GM18526 (cell line): ENCODE results near the gene C3orf52.

ENCODE experiments used
- POLR2A ChIP-seq: IDR thresholded peaks from 3 replicates; pipeline ENCODE4 v1.6.1; 2011; ENCODE audit not compliant: insufficient read length; ENCODE audit errors: extremely low read depth

C3orf52 gene

DNA sequence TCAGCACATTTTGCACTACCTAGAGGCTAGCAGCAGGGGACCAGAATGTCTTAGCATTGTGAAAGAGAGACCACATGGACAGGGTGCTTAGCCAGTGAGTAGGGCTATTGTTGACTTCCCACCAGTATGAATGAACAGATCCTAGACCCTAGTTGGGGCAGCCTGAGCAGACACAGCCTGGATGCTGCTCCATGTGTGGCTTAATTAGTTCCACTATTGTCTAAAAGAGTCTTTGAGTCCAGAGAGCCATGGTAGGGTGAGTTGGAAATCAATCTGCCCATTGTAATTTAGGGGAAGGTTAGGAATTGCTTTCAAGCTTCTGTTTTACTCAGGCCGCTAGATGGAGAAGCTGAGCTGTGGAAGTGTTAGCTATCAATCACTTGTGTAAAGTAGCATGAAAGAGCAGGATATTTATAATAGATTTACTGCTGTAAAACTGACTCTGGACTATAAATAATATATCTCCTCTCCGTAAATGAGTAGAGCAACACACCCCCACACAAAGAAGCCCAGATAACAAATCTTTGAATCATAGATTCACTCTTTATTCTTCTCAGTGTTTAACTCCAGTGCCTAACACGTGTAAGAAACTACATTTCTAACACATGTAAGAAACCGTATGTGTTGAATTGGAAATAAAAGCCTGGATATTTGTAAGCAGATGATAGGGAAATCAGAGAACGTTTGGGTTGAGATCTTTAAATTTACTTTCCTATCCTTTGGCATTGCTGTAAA, 50.9 kb downstream of the C3orf52 start:
- no peak for TF ChIP-seq POLR2A

DNA sequence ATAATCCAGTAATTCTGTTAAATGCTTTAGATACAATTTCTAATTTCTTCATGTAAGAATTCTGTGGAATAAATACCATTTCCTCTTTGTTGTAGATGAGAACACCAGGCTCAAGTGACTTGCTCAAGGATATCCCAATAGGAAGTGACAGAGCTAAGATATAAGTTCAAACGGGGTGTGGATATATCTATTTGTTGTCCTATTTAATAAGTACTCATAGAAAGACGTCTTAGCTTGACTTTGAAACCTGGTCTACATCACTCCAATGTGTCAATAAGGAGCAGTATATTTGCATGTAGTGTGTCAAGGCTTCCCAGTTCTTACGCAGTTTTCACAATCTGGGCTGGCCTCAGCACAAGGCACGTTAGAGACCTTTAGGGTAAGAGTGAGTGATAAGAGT, 51.6 kb downstream of the C3orf52 start:
- no peak for TF ChIP-seq POLR2A

DNA sequence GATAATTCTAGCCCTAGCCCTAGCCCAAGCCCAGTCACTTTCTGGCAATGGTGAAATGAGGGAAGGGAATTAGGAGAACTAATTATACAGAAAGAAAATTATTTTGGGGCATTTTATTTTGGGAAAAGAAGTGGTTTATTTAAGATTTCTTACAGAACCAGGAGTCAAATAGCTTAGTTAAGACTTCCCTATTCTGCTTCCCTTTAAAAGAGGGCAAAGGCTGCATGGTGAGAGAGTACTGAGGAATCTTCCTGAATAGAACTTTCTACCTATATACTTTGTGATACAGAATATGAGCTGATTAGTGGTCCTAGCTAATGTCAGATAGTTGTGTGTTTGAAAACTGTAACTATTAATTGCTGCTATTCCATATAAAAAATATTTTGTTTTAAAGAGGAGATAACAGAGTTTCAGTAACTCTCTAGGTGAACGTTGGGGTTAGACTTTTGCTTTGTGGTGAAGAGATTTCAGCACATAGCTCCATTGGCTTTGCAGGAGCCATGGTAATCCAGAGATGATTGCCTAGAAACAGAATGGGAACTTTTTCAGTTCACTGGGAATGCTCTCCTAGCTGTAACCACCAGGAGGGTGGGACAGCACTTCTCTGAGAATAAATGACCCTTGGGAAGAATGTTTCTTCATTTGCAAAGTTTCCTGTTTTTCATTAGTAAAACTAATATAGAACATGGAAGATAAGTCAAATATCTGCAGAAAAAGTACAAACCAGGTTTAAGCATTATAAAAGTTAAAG, 52.2 kb downstream of the C3orf52 start:
- TF ChIP-seq POLR2A, result no peak

- TF ChIP-seq POLR2A, result no peak
Observed at GRCh38 chr3:112140584-112140983, 54.4 kb downstream of the C3orf52 start.

- TF ChIP-seq POLR2A, result no peak
Observed at GRCh38 chr3:112141293-112141692, 55.1 kb downstream of the C3orf52 start.

DNA sequence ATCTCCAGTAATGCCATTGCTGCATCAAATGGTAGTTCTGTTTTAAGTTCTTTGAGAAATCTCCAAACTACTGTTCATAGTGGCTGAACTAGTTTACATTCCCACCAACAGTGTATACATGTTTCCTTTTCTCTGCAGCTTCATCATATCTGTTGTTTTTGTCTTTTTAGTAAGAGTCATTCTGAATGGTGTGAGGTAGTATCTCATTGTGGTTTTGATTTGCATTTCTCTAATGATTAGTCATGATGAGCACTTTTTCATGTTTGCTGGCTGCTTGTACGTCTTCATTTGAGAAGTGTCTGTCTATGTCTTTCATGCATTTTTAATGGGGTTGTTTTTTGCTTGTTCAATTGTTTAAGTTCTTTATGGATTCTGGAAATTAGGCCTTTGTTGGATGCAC, 57.1 kb downstream of the C3orf52 start:
- TF ChIP-seq POLR2A, result no peak

- TF ChIP-seq POLR2A, result no peak
Observed at GRCh38 chr3:112143689-112144088, 57.5 kb downstream of the C3orf52 start.

GRCh38 chr3:112149136-112149535, 62.9 kb downstream of the C3orf52 start:
- TF ChIP-seq POLR2A, result no peak

DNA sequence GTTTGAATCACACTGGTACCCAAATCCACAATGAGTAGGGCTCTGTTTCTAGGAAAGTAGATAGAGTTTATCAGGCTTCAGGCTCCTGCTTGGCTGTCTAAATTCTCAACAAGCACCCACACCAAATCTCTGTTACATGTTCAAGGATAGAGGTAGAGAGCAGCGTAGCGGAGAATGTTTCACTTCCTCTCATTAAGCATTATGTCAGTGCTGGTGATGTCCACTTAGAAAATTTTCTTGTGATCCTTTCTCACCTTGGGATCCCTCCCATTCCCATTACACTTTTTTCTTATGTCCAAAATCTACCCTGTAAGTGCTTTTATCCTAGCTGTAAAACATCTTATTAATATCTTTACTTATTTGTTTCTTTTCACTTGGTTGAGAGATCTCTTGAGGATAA, 81.6 kb downstream of the C3orf52 start:
- TF ChIP-seq POLR2A, result no peak
